Measurements from ENCODE around the gene HDAC10. TPM values are rescaled to one million over a fixed set of nuclear protein-coding genes. Genes with fewer than 3 reads are reported as not detected.

Gene HDAC10
- total RNA-seq, 1 donor from 2014 or later: 13.6 TPM

- Histone ChIP-seq H3K4me1 (peaks cover 69% of the 10 kb centered on the region), H3K27me3 (ENCODE audit: low read depth) (peaks cover 11% of the 10 kb centered on the region)
- intact Hi-C loops (cut with micrococcal nuclease): loop anchor here (5.0 kb wide), 1 partner anchor 57 kb away; the partner anchor contains the start of gene DENND6B
Observed at GRCh38 chr22:50269970-50270665, 19.1 kb upstream of the HDAC10 start, which contains the start of gene MAPK11. TSS of gene MAPK11 (minus strand) at chr22:50270380. CDS start at chr22:50270292, 88 bp downstream.

GRCh38 chr22:50269573-50269969 is 18.5 kb upstream of the HDAC10 start:
- no peak for DNase-seq
- intact Hi-C loops (cut with micrococcal nuclease): no loop called here
- Histone ChIP-seq H3K9me3 (replicated peaks) (no peaks in the 10 kb centered on the region), H3K4me3 (peak overlapping the region; percentile 67), H3K27me3 (ENCODE audit: low read depth) (peaks cover 11% of the 10 kb centered on the region), H3K4me1 (peaks cover 65% of the 10 kb centered on the region), H3K36me3 (no peaks in the 10 kb centered on the region), H3K27ac (replicated peaks) (peak overlapping the region; percentile 87)
- no peak for TF ChIP-seq CTCF (IDR thresholded peaks at IDR 0.05; ENCODE audit: borderline replicate concordance)

More at GRCh38 chr22:50269970-50270665, 19.1 kb upstream of the HDAC10 start, which contains the start of gene MAPK11:
- peaks cover 3% of the 10 kb centered on the region for H3K36me3 ChIP-seq
- H3K4me3 ChIP-seq: peak within 1 kb of the TSS; percentile 67
- H3K27ac ChIP-seq (replicated peaks): peak within 1 kb of the TSS; percentile 87
- no peak for TF ChIP-seq CTCF (IDR thresholded peaks at IDR 0.05; ENCODE audit: borderline replicate concordance)
- peak; percentile 70 for DNase-seq
- no peaks in the 10 kb centered on the region for H3K9me3 ChIP-seq (replicated peaks)

- Histone ChIP-seq H3K27me3 (ENCODE audit: low read depth) (peaks cover 11% of the 10 kb centered on the region), H3K9me3 (replicated peaks) (no peaks in the 10 kb centered on the region), H3K27ac (replicated peaks) (no peak overlapping the region), H3K36me3 (no peaks in the 10 kb centered on the region), H3K4me1 (peaks cover 58% of the 10 kb centered on the region), H3K4me3 (peak overlapping the region; percentile 67)
- TF ChIP-seq CTCF (IDR thresholded peaks at IDR 0.05; ENCODE audit: borderline replicate concordance): no peak
- intact Hi-C loops (cut with micrococcal nuclease): no loop called here
- DNase-seq: no peak
Observed at GRCh38 chr22:50268655-50269113, 17.6 kb upstream of the HDAC10 start.

- Histone ChIP-seq H3K4me3 (peak overlapping the region; percentile 61), H3K9me3 (replicated peaks) (no peaks in the 10 kb centered on the region), H3K4me1 (peaks cover 59% of the 10 kb centered on the region), H3K36me3 (no peaks in the 10 kb centered on the region), H3K27ac (replicated peaks) (no peak overlapping the region), H3K27me3 (ENCODE audit: low read depth) (peaks cover 11% of the 10 kb centered on the region)
- intact Hi-C loops (cut with micrococcal nuclease): no loop called here
- TF ChIP-seq CTCF (IDR thresholded peaks at IDR 0.05; ENCODE audit: borderline replicate concordance): peak; percentile 35
- peak; percentile 64 for DNase-seq
Observed at GRCh38 chr22:50267591-50268390, 16.7 kb upstream of the HDAC10 start.

GRCh38 chr22:50266994-50267393 is 15.9 kb upstream of the HDAC10 start:
- intact Hi-C loops (cut with micrococcal nuclease): no loop called here
- Histone ChIP-seq H3K36me3 (no peaks in the 10 kb centered on the region), H3K4me3 (peak overlapping the region; percentile 61), H3K9me3 (replicated peaks) (no peaks in the 10 kb centered on the region), H3K27me3 (ENCODE audit: low read depth) (peaks cover 14% of the 10 kb centered on the region), H3K27ac (replicated peaks) (no peak overlapping the region), H3K4me1 (peaks cover 63% of the 10 kb centered on the region)
- no peak for TF ChIP-seq CTCF (IDR thresholded peaks at IDR 0.05; ENCODE audit: borderline replicate concordance)
- DNase-seq: no peak
